ENCODE results near the gene FAM72D. TPM values are rescaled to one million over a fixed set of nuclear protein-coding genes. Genes with fewer than 3 reads are reported as not detected.
A peak's percentile ranks its signal among the peaks of the same experiment; 100 is the strongest.
"Not testable (repeated sequence)": the region's sequence is repeated elsewhere in the genome, so short reads cannot be mapped to it uniquely, and the experiment has no call there.

The FAM72D gene
- total and polyA plus RNA-seq, 5 donors from 2014 or later: 0.38 to 0.47 TPM; not detected in 3

DNA sequence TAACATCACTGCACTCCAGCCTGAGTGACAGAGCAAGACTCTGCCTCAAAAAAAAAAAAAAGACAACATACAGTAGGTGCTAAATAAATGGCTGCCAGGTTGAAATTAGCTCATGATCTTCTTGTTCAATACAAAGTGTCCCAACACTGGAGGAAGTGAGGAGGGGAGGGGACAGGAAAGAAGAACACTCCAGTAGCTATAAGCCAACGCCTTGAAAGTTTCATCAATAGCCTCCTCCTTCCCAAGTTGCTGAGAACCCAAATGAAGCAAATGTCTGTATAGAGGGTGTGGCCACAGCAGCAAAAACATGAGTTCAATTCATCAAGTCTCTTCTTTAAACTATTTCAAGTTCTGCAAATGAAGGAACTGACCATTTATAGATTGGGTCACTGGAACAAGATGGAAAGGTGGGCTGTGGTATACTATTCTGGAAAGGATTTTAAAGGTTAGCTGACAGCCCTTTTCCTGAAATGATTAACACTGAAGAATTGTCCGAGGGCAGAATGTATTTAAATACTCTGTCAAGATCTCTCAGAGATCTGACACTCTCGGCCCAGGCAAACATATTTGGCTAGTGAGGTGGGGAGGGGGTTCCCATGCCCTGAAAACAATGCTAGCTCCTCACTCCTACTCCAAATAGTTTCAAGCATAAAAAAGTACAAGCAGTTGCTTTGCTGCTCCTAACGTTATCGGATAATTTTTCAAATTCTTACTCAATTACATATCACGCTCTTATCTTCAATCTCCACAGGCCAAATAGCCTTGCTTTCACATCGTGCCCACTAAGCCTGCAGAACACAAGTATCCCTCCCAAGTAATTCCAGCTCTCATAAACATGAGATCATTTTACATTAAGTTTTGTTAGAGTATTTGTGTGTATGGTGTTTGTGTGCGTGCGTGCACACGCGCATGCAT lies 17.6 kb upstream of the FAM72D start:
- not testable (repeated sequence) for H3K27me3 Mint-ChIP-seq; H3K4me3 Mint-ChIP-seq; H3K9me3 ChIP-seq (ENCODE audit: control insufficient read depth in 2 of 2, low read length in 2 of 2); H3K27ac ChIP-seq (ENCODE audit: insufficient read depth, low read length, poor library complexity, severe bottlenecking); H3K4me1 ChIP-seq (ENCODE audit: control insufficient read depth, insufficient read depth, low read length, poor library complexity, severe bottlenecking); ATAC-seq (ENCODE audit: low read depth in 2 of 2); H3K4me1 Mint-ChIP-seq; H3K36me3 ChIP-seq (ENCODE audit: control insufficient read depth, insufficient read depth, low read length); H3K9me3 Mint-ChIP-seq; H3K27me3 ChIP-seq (ENCODE audit: control insufficient read depth, insufficient read depth, low read length); H3K4me3 ChIP-seq (ENCODE audit: low read depth, low read length); DNase-seq; H3K36me3 Mint-ChIP-seq; H3K27ac Mint-ChIP-seq

GRCh38 chr1:145078787-145079370 lies 16.9 kb upstream of the FAM72D start:
- H3K4me1 Mint-ChIP-seq; H3K4me3 Mint-ChIP-seq; H3K27me3 Mint-ChIP-seq; ATAC-seq (ENCODE audit: low read depth in 2 of 2); H3K36me3 ChIP-seq (ENCODE audit: control insufficient read depth, insufficient read depth, low read length); H3K4me3 ChIP-seq (ENCODE audit: low read depth, low read length); H3K27ac ChIP-seq (ENCODE audit: insufficient read depth, low read length, poor library complexity, severe bottlenecking); H3K9me3 ChIP-seq (ENCODE audit: control insufficient read depth in 2 of 2, low read length in 2 of 2); H3K36me3 Mint-ChIP-seq; H3K9me3 Mint-ChIP-seq; H3K4me1 ChIP-seq (ENCODE audit: control insufficient read depth, insufficient read depth, low read length, poor library complexity, severe bottlenecking); H3K27me3 ChIP-seq (ENCODE audit: control insufficient read depth, insufficient read depth, low read length); DNase-seq; H3K27ac Mint-ChIP-seq: not testable (repeated sequence)

GRCh38 chr1:145079737-145080136 lies 16.0 kb upstream of the FAM72D start:
- H3K27me3 ChIP-seq (ENCODE audit: control insufficient read depth, insufficient read depth, low read length); H3K4me3 ChIP-seq (ENCODE audit: low read depth, low read length); H3K9me3 ChIP-seq (ENCODE audit: control insufficient read depth in 2 of 2, low read length in 2 of 2); H3K36me3 ChIP-seq (ENCODE audit: control insufficient read depth, insufficient read depth, low read length); H3K27me3 Mint-ChIP-seq; H3K27ac ChIP-seq (ENCODE audit: insufficient read depth, low read length, poor library complexity, severe bottlenecking); H3K4me3 Mint-ChIP-seq; DNase-seq; H3K4me1 ChIP-seq (ENCODE audit: control insufficient read depth, insufficient read depth, low read length, poor library complexity, severe bottlenecking); H3K36me3 Mint-ChIP-seq; H3K27ac Mint-ChIP-seq; H3K9me3 Mint-ChIP-seq; H3K4me1 Mint-ChIP-seq; ATAC-seq (ENCODE audit: low read depth in 2 of 2): not testable (repeated sequence)

DNA sequence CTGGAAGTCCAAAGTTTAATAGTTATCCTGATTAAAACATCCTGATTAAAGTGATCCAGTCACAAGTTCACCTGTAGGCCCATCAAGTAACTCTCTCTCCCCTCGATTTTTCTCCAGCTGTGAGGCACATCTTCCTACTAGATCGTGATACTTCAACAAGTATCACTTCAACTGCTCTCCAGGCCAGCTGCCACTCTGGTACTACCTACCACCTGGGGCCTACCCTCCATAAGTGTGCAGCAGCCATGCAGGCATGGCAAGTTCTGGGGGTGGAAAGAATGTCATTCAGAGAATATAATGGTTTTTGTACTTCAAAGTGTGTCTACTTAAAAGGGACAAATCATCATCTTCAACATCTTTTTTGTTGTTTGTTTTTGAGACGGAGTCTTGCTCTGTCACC lies 15.6 kb upstream of the FAM72D start:
- DNase-seq; H3K27ac ChIP-seq (ENCODE audit: insufficient read depth, low read length, poor library complexity, severe bottlenecking); H3K4me3 Mint-ChIP-seq; H3K4me3 ChIP-seq (ENCODE audit: low read depth, low read length); H3K27me3 Mint-ChIP-seq; H3K9me3 Mint-ChIP-seq; H3K4me1 ChIP-seq (ENCODE audit: control insufficient read depth, insufficient read depth, low read length, poor library complexity, severe bottlenecking); H3K36me3 Mint-ChIP-seq; H3K9me3 ChIP-seq (ENCODE audit: control insufficient read depth in 2 of 2, low read length in 2 of 2); H3K36me3 ChIP-seq (ENCODE audit: control insufficient read depth, insufficient read depth, low read length); ATAC-seq (ENCODE audit: low read depth in 2 of 2); H3K4me1 Mint-ChIP-seq; H3K27ac Mint-ChIP-seq; H3K27me3 ChIP-seq (ENCODE audit: control insufficient read depth, insufficient read depth, low read length): not testable (repeated sequence)

GRCh38 chr1:145082483-145083255 lies 13.1 kb upstream of the FAM72D start:
- H3K4me3 ChIP-seq (ENCODE audit: low read depth, low read length); H3K36me3 Mint-ChIP-seq; DNase-seq; H3K36me3 ChIP-seq (ENCODE audit: control insufficient read depth, insufficient read depth, low read length); H3K27me3 Mint-ChIP-seq; H3K4me3 Mint-ChIP-seq; H3K27ac ChIP-seq (ENCODE audit: insufficient read depth, low read length, poor library complexity, severe bottlenecking); H3K9me3 ChIP-seq (ENCODE audit: control insufficient read depth in 2 of 2, low read length in 2 of 2); H3K27me3 ChIP-seq (ENCODE audit: control insufficient read depth, insufficient read depth, low read length); H3K4me1 Mint-ChIP-seq; H3K4me1 ChIP-seq (ENCODE audit: control insufficient read depth, insufficient read depth, low read length, poor library complexity, severe bottlenecking); H3K9me3 Mint-ChIP-seq; H3K27ac Mint-ChIP-seq; ATAC-seq (ENCODE audit: low read depth in 2 of 2): not testable (repeated sequence)

- not testable (repeated sequence) for H3K36me3 Mint-ChIP-seq; H3K27ac ChIP-seq (ENCODE audit: insufficient read depth, low read length, poor library complexity, severe bottlenecking); ATAC-seq (ENCODE audit: low read depth in 2 of 2); H3K9me3 Mint-ChIP-seq; H3K4me3 ChIP-seq (ENCODE audit: low read depth, low read length); H3K4me1 ChIP-seq (ENCODE audit: control insufficient read depth, insufficient read depth, low read length, poor library complexity, severe bottlenecking); H3K4me1 Mint-ChIP-seq; H3K9me3 ChIP-seq (ENCODE audit: control insufficient read depth in 2 of 2, low read length in 2 of 2); H3K27me3 ChIP-seq (ENCODE audit: control insufficient read depth, insufficient read depth, low read length); H3K36me3 ChIP-seq (ENCODE audit: control insufficient read depth, insufficient read depth, low read length); H3K27me3 Mint-ChIP-seq
- DNase-seq: peak in 2 of 3 donors; percentile 0 to 1
- Mint-ChIP-seq H3K27ac (peak overlapping the region in 1 of 3 donors; percentile 60), H3K4me3 (peak overlapping the region; percentile 92 to 97 (median 94))
Observed at GRCh38 chr1:145093517-145094149, 2.1 kb upstream of the FAM72D start.

DNA sequence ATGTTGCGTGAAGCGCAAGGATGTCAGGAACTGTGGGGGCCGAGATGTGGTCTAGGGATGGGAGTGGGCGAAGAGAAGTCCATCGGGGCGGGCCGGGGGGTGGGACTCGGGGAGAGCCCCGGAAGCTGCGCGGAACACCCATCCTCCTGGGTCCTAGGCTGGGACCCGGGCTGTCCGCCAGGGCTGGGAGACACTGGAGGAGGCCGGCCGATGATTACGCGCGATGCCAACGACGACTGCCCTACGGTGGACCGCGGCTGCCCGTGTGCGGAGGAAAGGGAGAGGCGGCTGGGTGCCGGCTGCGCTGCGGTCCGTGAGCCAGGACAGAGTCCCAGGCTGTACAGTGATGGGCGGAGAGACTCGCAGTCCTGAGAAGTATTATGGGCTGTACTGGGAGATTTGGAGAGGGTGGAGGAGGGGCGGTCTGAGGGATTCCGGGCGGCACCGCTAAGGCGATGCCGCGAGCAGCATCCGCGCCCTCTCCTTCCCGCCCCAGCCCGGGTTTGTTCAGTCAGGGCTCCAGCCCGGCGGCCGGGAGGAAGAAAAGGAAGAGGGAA lies 1.0 kb upstream of the FAM72D start:
- ATAC-seq (ENCODE audit: low read depth in 2 of 2); H3K27ac Mint-ChIP-seq; H3K9me3 ChIP-seq (ENCODE audit: control insufficient read depth in 2 of 2, low read length in 2 of 2); H3K4me1 ChIP-seq (ENCODE audit: control insufficient read depth, insufficient read depth, low read length, poor library complexity, severe bottlenecking); H3K27ac ChIP-seq (ENCODE audit: insufficient read depth, low read length, poor library complexity, severe bottlenecking); H3K4me1 Mint-ChIP-seq; H3K27me3 ChIP-seq (ENCODE audit: control insufficient read depth, insufficient read depth, low read length); H3K4me3 ChIP-seq (ENCODE audit: low read depth, low read length); H3K9me3 Mint-ChIP-seq; H3K36me3 Mint-ChIP-seq; H3K36me3 ChIP-seq (ENCODE audit: control insufficient read depth, insufficient read depth, low read length); H3K27me3 Mint-ChIP-seq: not testable (repeated sequence)
- peak overlapping the region in 2 of 4 donors; percentile 44 to 70 for H3K4me3 Mint-ChIP-seq
- peak in 2 of 3 donors; percentile 2 to 3 for DNase-seq

All from CD4-positive, CD25-positive, alpha-beta regulatory T cell (primary cell).